Loucy (cell line): ENCODE results near the gene TRPV4.

Experiments
- CTCF ChIP-seq: fragments of 200-600 bp; sonication (generic); conservative IDR thresholded peaks from 2 replicates; pipeline ENCODE4 v1.5.1; 2014; ENCODE audit warnings: mild to moderate bottlenecking, antibody characterized with exemption, low read length
- EZH2phosphoT487 ChIP-seq: fragments of 200-600 bp; IDR thresholded peaks from 2 replicates; pipeline ENCODE4 v1.6.1; 2018; ENCODE audit warnings: antibody characterized with exemption, mild to moderate bottlenecking, moderate library complexity, borderline replicate concordance

- TF ChIP-seq CTCF (no peak), EZH2phosphoT487 (no peak)
These were observed 98.1 kb downstream of the TRPV4 start for GRCh38 chr12:109735051-109735521.
